ENCODE results near the gene BEX1. TPM values are rescaled to one million over a fixed set of nuclear protein-coding genes. Genes with fewer than 3 reads are reported as not detected.

BEX1 gene
- total RNA-seq, 1 donor from 2014 or later = 13.7 TPM

DNA sequence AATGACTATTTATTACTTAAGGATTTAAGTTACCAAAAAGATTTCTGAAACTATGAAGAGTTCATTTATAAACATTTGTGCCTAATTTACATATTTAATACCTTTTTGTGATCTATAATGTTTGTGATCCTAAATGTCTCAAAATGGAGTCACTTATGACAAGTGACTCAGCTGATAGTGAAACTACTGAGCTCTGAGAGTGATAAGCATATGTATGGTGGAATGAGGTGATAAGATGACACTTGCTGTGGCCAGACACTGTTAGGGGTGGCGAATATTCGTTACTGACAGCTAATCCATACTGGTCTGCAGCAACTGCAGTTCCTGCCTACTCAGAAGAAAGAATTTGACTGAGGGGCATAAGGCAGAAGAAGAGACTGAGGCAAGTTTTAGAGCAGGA is 34.5 kb upstream of the BEX1 start:
- TF ChIP-seq CTCF (conservative IDR thresholded peaks at IDR 0.05; ENCODE audit: low read depth, low read length) = no peak
- H3K4me3 ChIP-seq (ENCODE audit: low read depth, low read length) = no peak overlapping the region
- no peak for DNase-seq (ENCODE audit: low read depth)

GRCh38 chrX:103092942-103093341 is 29.0 kb upstream of the BEX1 start, which contains the start of gene NXF3:
NXF3 (minus strand) TSS chrX:103093143; CDS start chrX:103093023, 120 bp downstream.
- no peak for TF ChIP-seq CTCF (conservative IDR thresholded peaks at IDR 0.05; ENCODE audit: low read depth, low read length)
- no peak for DNase-seq (ENCODE audit: low read depth)
- H3K4me3 ChIP-seq (ENCODE audit: low read depth, low read length) = no peak within 1 kb of the TSS

- H3K4me3 ChIP-seq (ENCODE audit: low read depth, low read length) = no peak overlapping the region
- TF ChIP-seq CTCF (conservative IDR thresholded peaks at IDR 0.05; ENCODE audit: low read depth, low read length) = no peak
- no peak for DNase-seq (ENCODE audit: low read depth)
Observed at GRCh38 chrX:103081051-103081450, 17.1 kb upstream of the BEX1 start.

DNA sequence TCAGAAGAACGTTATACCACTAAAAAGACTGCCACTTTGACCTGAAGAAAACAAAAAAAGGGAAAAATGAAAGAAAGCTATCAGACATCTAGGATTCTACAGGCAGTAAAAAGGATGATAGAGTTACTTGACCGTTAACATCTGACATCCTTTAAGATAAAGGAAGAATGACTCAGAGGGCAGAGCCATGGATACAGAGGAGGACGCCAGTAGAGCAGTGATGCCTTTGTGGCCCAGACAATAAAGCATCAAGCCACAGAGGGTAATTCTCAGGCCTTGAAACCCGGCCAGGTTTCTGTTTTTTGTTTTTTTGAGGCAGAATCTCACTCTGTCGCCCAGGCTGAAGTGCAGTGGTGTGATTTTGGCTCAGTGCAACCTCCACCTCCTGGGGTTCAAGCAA is 9.5 kb upstream of the BEX1 start:
- no peak for TF ChIP-seq CTCF (conservative IDR thresholded peaks at IDR 0.05; ENCODE audit: low read depth, low read length)
- DNase-seq (ENCODE audit: low read depth) = no peak
- no peak overlapping the region for H3K4me3 ChIP-seq (ENCODE audit: low read depth, low read length)

GRCh38 chrX:103066606-103067005 is 2.6 kb upstream of the BEX1 start:
- no peak for TF ChIP-seq CTCF (conservative IDR thresholded peaks at IDR 0.05; ENCODE audit: low read depth, low read length)
- no peak for DNase-seq (ENCODE audit: low read depth)
- H3K4me3 ChIP-seq (ENCODE audit: low read depth, low read length) = no peak overlapping the region

- TF ChIP-seq CTCF (conservative IDR thresholded peaks at IDR 0.05; ENCODE audit: low read depth, low read length) = no peak
- DNase-seq (ENCODE audit: low read depth) = no peak
- H3K4me3 ChIP-seq (ENCODE audit: low read depth, low read length) = peak overlapping the region; percentile 33
Observed at GRCh38 chrX:103063191-103063845, 653 bp downstream of the BEX1 start.

GRCh38 chrX:103061486-103061885 is 2.5 kb downstream of the BEX1 start:
- no peak for DNase-seq (ENCODE audit: low read depth)
- H3K4me3 ChIP-seq (ENCODE audit: low read depth, low read length) = no peak overlapping the region
- TF ChIP-seq CTCF (conservative IDR thresholded peaks at IDR 0.05; ENCODE audit: low read depth, low read length) = no peak

Measured in epithelial cell of proximal tubule (primary cell).